ENCODE measurements around the gene PCSK2. TPM values are rescaled to one million over a fixed set of nuclear protein-coding genes. Genes with fewer than 3 reads are reported as not detected.

The PCSK2 gene
- total and polyA plus RNA-seq, 4 donors: 0.51 to 9.8 (median 1.5) TPM

DNA sequence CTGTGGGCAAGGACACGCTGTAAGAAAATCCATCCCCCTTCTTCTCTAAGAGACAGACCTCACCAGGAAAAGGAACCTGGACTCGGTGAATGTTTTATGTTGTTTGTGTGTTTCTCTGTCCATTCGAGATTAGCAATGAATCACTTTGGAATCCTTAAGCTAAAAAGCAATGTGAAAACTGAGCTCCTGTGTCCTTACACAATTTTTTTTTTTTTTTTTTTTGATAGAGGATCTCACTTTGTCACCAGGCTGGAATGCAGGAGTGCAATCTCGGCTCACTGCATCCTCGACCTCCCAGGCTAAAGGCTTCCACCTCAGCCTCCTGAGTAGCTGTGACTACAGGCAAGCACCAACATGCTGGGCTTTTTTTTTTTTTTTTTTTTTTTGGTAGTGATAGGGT, 272.2 kb downstream of the PCSK2 start:
- no peak overlapping the region for H3K9ac ChIP-seq (ENCODE audit: insufficient read depth in 1 of 2, low read length in 2 of 2)
- peaks cover 0 to 1% (median 0%) of the 10 kb centered on the region in 4 donors for H3K9me3 ChIP-seq (ENCODE audit: control insufficient read depth in 4 of 4, insufficient read depth in 3 of 4, low read length in 3 of 4)
- peaks cover 0 to 7% (median 0%) of the 10 kb centered on the region in 5 donors for H3K4me1 ChIP-seq (ENCODE audit: control insufficient read depth in 5 of 5, insufficient read depth in 5 of 5, low read length in 5 of 5)
- ATAC-seq (ENCODE audit: insufficient read depth, low FRiP score): no peak
- WGBS, 2 donors: 85 to 89% methylated on average over 5 of the region's 5 CpGs
- no peaks in the 10 kb centered on the region for H3K27me3 ChIP-seq (ENCODE audit: control insufficient read depth in 3 of 3, insufficient read depth in 3 of 3, low read length in 2 of 3)
- no peaks in the 10 kb centered on the region for H3K36me3 ChIP-seq (ENCODE audit: control insufficient read depth in 4 of 4, insufficient read depth in 4 of 4, low read length in 4 of 4)
- H3K4me3 ChIP-seq: no peak overlapping the region
- no peak overlapping the region for H3K27ac ChIP-seq (ENCODE audit: low read depth in 1 of 2, low read length in 1 of 2)
- DNase-seq: no peak
- TF ChIP-seq, protein P1, sequence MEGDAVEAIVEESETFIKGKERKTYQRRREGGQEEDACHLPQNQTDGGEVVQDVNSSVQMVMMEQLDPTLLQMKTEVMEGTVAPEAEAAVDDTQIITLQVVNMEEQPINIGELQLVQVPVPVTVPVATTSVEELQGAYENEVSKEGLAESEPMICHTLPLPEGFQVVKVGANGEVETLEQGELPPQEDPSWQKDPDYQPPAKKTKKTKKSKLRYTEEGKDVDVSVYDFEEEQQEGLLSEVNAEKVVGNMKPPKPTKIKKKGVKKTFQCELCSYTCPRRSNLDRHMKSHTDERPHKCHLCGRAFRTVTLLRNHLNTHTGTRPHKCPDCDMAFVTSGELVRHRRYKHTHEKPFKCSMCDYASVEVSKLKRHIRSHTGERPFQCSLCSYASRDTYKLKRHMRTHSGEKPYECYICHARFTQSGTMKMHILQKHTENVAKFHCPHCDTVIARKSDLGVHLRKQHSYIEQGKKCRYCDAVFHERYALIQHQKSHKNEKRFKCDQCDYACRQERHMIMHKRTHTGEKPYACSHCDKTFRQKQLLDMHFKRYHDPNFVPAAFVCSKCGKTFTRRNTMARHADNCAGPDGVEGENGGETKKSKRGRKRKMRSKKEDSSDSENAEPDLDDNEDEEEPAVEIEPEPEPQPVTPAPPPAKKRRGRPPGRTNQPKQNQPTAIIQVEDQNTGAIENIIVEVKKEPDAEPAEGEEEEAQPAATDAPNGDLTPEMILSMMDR (IDR thresholded peaks at IDR 0.05; ENCODE audit: control extremely low read depth, extremely low read depth): no peak

DNA sequence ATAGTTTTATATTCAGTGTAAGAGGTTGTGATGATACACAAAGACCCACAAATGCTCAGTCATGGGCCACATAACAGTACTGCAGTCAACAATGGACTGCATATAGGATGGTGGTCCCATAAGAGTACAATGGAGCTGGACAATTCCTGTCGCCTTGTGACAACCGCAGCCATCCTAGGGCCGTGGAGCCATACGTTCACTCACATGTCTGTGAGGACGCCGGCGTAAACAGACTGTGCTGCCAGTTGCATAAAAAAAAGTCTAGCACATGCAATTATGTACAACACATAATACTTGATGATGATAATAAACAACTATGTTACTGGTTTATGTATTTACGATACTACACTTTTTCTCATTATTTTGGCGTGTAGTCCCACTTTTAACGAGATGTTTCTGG, 273.4 kb downstream of the PCSK2 start:
- no peaks in the 10 kb centered on the region for H3K27me3 ChIP-seq (ENCODE audit: control insufficient read depth in 3 of 3, insufficient read depth in 3 of 3, low read length in 2 of 3)
- H3K4me3 ChIP-seq: no peak overlapping the region
- DNase-seq (no peak), ATAC-seq (ENCODE audit: insufficient read depth, low FRiP score) (no peak)
- TF ChIP-seq, protein P1 (IDR thresholded peaks at IDR 0.05; ENCODE audit: control extremely low read depth, extremely low read depth): no peak
- peaks cover 0 to 12% (median 0%) of the 10 kb centered on the region in 5 donors for H3K4me1 ChIP-seq (ENCODE audit: control insufficient read depth in 5 of 5, insufficient read depth in 5 of 5, low read length in 5 of 5)
- no peak overlapping the region for H3K27ac ChIP-seq (ENCODE audit: low read depth in 1 of 2, low read length in 1 of 2)
- no peaks in the 10 kb centered on the region for H3K36me3 ChIP-seq (ENCODE audit: control insufficient read depth in 4 of 4, insufficient read depth in 4 of 4, low read length in 4 of 4)
- peaks cover 0 to 1% (median 0%) of the 10 kb centered on the region in 4 donors for H3K9me3 ChIP-seq (ENCODE audit: control insufficient read depth in 4 of 4, insufficient read depth in 3 of 4, low read length in 3 of 4)
- WGBS, 2 donors: 87 to 92% methylated on average over 10 of the region's 10 CpGs
- H3K9ac ChIP-seq (ENCODE audit: insufficient read depth in 1 of 2, low read length in 2 of 2): no peak overlapping the region

DNA sequence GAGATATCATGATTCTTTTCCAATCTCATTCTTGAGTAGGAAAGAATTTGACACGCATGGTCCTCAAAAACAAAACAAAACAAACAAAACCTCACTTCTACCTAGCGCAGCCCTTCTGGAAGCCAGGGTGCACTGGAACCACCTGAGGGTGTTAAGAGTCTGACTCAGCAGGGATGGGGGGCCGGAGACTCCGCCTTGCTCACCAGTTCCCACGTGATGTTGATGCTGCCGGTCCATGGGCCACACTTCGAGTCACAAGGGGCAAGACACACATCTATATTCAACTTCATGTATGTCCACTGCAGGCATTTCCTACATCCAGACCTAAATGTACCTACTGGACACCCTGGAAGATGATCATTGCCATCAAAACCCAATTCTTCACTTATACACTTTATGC, 274.0 kb downstream of the PCSK2 start:
- DNase-seq (no peak), ATAC-seq (ENCODE audit: insufficient read depth, low FRiP score) (no peak)
- H3K27ac ChIP-seq (ENCODE audit: low read depth in 1 of 2, low read length in 1 of 2): no peak overlapping the region
- H3K36me3 ChIP-seq (ENCODE audit: control insufficient read depth in 4 of 4, insufficient read depth in 4 of 4, low read length in 4 of 4): no peaks in the 10 kb centered on the region
- no peak overlapping the region for H3K4me3 ChIP-seq
- TF ChIP-seq, protein P1 (IDR thresholded peaks at IDR 0.05; ENCODE audit: control extremely low read depth, extremely low read depth): no peak
- H3K9ac ChIP-seq (ENCODE audit: insufficient read depth in 1 of 2, low read length in 2 of 2): no peak overlapping the region
- no peaks in the 10 kb centered on the region for H3K27me3 ChIP-seq (ENCODE audit: control insufficient read depth in 3 of 3, insufficient read depth in 3 of 3, low read length in 2 of 3)
- WGBS, 2 donors: 68 to 87% methylated on average over 7 of the region's 7 CpGs
- peaks cover 0 to 1% (median 0%) of the 10 kb centered on the region in 4 donors for H3K9me3 ChIP-seq (ENCODE audit: control insufficient read depth in 4 of 4, insufficient read depth in 3 of 4, low read length in 3 of 4)
- H3K4me1 ChIP-seq (ENCODE audit: control insufficient read depth in 5 of 5, insufficient read depth in 5 of 5, low read length in 5 of 5): peaks cover 0 to 12% (median 0%) of the 10 kb centered on the region in 5 donors

DNA sequence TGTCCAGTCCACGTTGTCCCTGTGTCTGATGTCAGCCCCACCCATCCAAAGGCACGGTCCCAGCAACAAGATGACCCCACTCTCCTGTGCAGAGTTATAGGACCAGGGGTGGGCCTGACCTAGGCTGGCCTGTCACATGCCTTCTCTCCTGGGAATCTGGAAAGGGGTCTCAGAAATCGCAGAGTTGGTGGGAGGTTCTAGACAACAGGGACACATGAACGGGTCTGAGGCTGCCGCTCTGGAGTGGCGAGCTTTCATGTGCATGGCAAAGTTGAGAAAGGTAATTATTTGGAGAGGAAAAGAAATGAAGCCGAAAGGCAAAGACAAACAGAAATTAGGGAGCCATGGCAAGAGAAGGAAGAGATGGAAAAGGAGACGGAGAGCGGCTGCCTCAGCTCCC, 274.9 kb downstream of the PCSK2 start:
- H3K9me3 ChIP-seq (ENCODE audit: control insufficient read depth in 4 of 4, insufficient read depth in 3 of 4, low read length in 3 of 4): peaks cover 0 to 1% (median 0%) of the 10 kb centered on the region in 4 donors
- no peak overlapping the region for H3K27ac ChIP-seq (ENCODE audit: low read depth in 1 of 2, low read length in 1 of 2)
- peaks cover 0 to 12% (median 0%) of the 10 kb centered on the region in 5 donors for H3K4me1 ChIP-seq (ENCODE audit: control insufficient read depth in 5 of 5, insufficient read depth in 5 of 5, low read length in 5 of 5)
- DNase-seq: no peak
- no peaks in the 10 kb centered on the region for H3K36me3 ChIP-seq (ENCODE audit: control insufficient read depth in 4 of 4, insufficient read depth in 4 of 4, low read length in 4 of 4)
- H3K4me3 ChIP-seq: no peak overlapping the region
- WGBS, 2 donors: 92 to 97% methylated on average over 9 of the region's 9 CpGs
- TF ChIP-seq, protein P1 (IDR thresholded peaks at IDR 0.05; ENCODE audit: control extremely low read depth, extremely low read depth): no peak
- no peak overlapping the region for H3K9ac ChIP-seq (ENCODE audit: insufficient read depth in 1 of 2, low read length in 2 of 2)
- ATAC-seq (ENCODE audit: insufficient read depth, low FRiP score): no peak
- no peaks in the 10 kb centered on the region for H3K27me3 ChIP-seq (ENCODE audit: control insufficient read depth in 3 of 3, insufficient read depth in 3 of 3, low read length in 2 of 3)

All from lung (tissue), 12 donors.